Neural cell (in vitro differentiated cells): ENCODE measurements around the gene SMIM23.

Experiments
- EP300 ChIP-seq: fragments of 450-650 bp; conservative IDR thresholded peaks from 2 replicates; pipeline ENCODE4 v1.6.1; 2014; ENCODE audit warnings: antibody characterized with exemption, mild to moderate bottlenecking, moderate library complexity; ENCODE audit not compliant: poor library complexity, severe bottlenecking
- EZH2 ChIP-seq: fragments of 200-600, 300-800 bp; shearing (Covaris generic), sonication (generic); IDR thresholded peaks from 2 replicates; pipeline ENCODE4 v1.6.1; 2014; ENCODE audit warnings: antibody characterized with exemption, low read length, borderline replicate concordance, mild to moderate bottlenecking; ENCODE audit not compliant: insufficient read depth, poor library complexity, severe bottlenecking
- MXI1 ChIP-seq: fragments of 450-650 bp; conservative IDR thresholded peaks from 2 replicates; pipeline ENCODE4 v1.6.1; 2014; ENCODE audit warnings: antibody characterized with exemption, mild to moderate bottlenecking; ENCODE audit not compliant: poor library complexity, severe bottlenecking
- POLR2AphosphoS5 ChIP-seq: IDR thresholded peaks from 2 replicates; pipeline ENCODE4 v1.6.1; 2012
- RAD21 ChIP-seq: fragments of 450-650 bp; conservative IDR thresholded peaks from 2 replicates; pipeline ENCODE4 v1.6.1; 2014; ENCODE audit warnings: antibody characterized with exemption, mild to moderate bottlenecking, moderate library complexity
- REST ChIP-seq: IDR thresholded peaks from 2 replicates; pipeline ENCODE4 v1.6.1; 2012; ENCODE audit warnings: borderline replicate concordance
- TF ChIP-seq, protein P1 (sequence below): fragments of 450-650 bp; IDR thresholded peaks from 2 replicates; pipeline ENCODE4 v1.5.1; 2014; ENCODE audit warnings: antibody characterized with exemption, mild to moderate bottlenecking, moderate library complexity; ENCODE audit not compliant: poor library complexity, severe bottlenecking

- no peak for TF ChIP-seq EP300
- TF ChIP-seq, protein P1, sequence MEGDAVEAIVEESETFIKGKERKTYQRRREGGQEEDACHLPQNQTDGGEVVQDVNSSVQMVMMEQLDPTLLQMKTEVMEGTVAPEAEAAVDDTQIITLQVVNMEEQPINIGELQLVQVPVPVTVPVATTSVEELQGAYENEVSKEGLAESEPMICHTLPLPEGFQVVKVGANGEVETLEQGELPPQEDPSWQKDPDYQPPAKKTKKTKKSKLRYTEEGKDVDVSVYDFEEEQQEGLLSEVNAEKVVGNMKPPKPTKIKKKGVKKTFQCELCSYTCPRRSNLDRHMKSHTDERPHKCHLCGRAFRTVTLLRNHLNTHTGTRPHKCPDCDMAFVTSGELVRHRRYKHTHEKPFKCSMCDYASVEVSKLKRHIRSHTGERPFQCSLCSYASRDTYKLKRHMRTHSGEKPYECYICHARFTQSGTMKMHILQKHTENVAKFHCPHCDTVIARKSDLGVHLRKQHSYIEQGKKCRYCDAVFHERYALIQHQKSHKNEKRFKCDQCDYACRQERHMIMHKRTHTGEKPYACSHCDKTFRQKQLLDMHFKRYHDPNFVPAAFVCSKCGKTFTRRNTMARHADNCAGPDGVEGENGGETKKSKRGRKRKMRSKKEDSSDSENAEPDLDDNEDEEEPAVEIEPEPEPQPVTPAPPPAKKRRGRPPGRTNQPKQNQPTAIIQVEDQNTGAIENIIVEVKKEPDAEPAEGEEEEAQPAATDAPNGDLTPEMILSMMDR = no peak
- no peak for TF ChIP-seq POLR2AphosphoS5
- TF ChIP-seq EZH2 = no peak
- TF ChIP-seq RAD21 = no peak
- TF ChIP-seq REST = no peak
- no peak for TF ChIP-seq MXI1
Measured at GRCh38 chr5:171771856-171772255, 13.8 kb upstream of the SMIM23 start.
